Measurements from ENCODE around the gene ARL17A. TPM values are rescaled to one million over a fixed set of nuclear protein-coding genes. Genes with fewer than 3 reads are reported as not detected.

ARL17A gene
- total and polyA plus RNA-seq, 12 donors = 1.7 to 17.1 (median 9.2) TPM

Small RNA genes lying within 50 kb of the gene (small RNA-seq; reads per million reads assigned to genes)
- 0 reads per million in 2 donors for gene RN7SL199P

Other genes with a start within 250 kb of the ARL17A start
- 10 to 100 TPM in 7 of 9 donors, 1 to 10 TPM in 2; 4.4 to 36.0 (median 14.3) TPM for gene ARL17B, start 217.9 kb downstream of the ARL17A start, total RNA-seq
- gene ARL17B, start 217.9 kb downstream of the ARL17A start, polyA plus RNA-seq = 10 to 100 TPM; 11.5 to 20.3 (median 16.0) TPM
- gene LRRC37A2, start 67.2 kb downstream of the ARL17A start, total RNA-seq = 10 to 100 TPM in 1 of 9 donors, 1 to 10 TPM in 8; 2.4 to 13.6 (median 6.3) TPM
- gene LRRC37A2, start 67.2 kb downstream of the ARL17A start, polyA plus RNA-seq = 10 to 100 TPM in 2 of 3 donors, 1 to 10 TPM in 1; 4.4 to 14.3 (median 13.0) TPM
- gene NSF, start 11.0 kb upstream of the ARL17A start, total RNA-seq = 100 to 1,000 TPM in 1 of 9 donors, 10 to 100 TPM in 8; 28.7 to 101 (median 48.0) TPM
- 10 to 100 TPM in 1 of 3 donors, 1 to 10 TPM in 2; 7.5 to 84.5 (median 9.4) TPM for gene NSF, start 11.0 kb upstream of the ARL17A start, polyA plus RNA-seq
- gene WNT3, start 239.0 kb upstream of the ARL17A start, total RNA-seq = 1 to 10 TPM in 3 of 9 donors, under 1 TPM in 4, not detected in 2; 0.17 to 1.1 (median 0.46) TPM
- 1 to 10 TPM in 1 of 3 donors, under 1 TPM in 2; 0.16 to 1.0 (median 0.40) TPM for gene WNT3, start 239.0 kb upstream of the ARL17A start, polyA plus RNA-seq